IPS-11a (cell line): ENCODE data around the gene KRT77.
"Not testable (repeated sequence)": the region's sequence is repeated elsewhere in the genome, so short reads cannot be mapped to it uniquely, and the experiment has no call there.

Experiments used
- H3K4me3 ChIP-seq: one replicate; pipeline ENCODE4 v1.5.1; 2013; ENCODE audit warnings: low read depth, low read length, control low read depth

The KRT77 gene

GRCh38 chr12:52703424-52703823 lies at the start of gene KRT77:
TSS of gene KRT77 (minus strand) at chr12:52703524. CDS start at chr12:52703434, 90 bp downstream.
- no peak within 1 kb of the TSS for H3K4me3 ChIP-seq

GRCh38 chr12:52752516-52752915 lies 49.2 kb upstream of the KRT77 start:
- no peak overlapping the region for H3K4me3 ChIP-seq

DNA sequence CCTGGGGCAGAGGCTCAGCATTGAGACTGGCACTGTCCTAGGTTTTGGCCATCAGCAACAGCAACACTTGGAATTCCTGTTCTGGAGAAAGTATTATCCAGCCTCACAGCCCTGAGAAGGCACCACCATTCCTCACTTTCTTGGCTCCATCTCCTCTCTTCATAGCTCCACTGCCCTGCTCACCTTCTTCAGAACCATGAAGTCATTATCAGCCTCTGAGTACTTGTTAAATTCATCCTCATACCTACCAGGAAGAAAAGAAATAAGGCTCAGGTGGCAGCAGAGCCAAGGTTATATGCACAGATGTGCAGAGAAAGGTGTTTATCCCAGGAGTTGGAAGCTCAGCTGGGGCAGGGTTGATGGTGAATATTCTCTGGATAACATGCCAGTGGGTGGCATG lies 48.5 kb upstream of the KRT77 start:
- no peak overlapping the region for H3K4me3 ChIP-seq

GRCh38 chr12:52750532-52750931 lies 47.2 kb upstream of the KRT77 start:
- H3K4me3 ChIP-seq: not testable (repeated sequence)

- no peak overlapping the region for H3K4me3 ChIP-seq
These were observed 46.5 kb upstream of the KRT77 start for GRCh38 chr12:52749827-52750226.

- H3K4me3 ChIP-seq: no peak overlapping the region
These were observed 45.3 kb upstream of the KRT77 start for GRCh38 chr12:52748578-52748977.

- no peak overlapping the region for H3K4me3 ChIP-seq
These were observed 42.2 kb upstream of the KRT77 start for GRCh38 chr12:52745554-52745953.

GRCh38 chr12:52744493-52745156 lies 41.3 kb upstream of the KRT77 start:
- no peak overlapping the region for H3K4me3 ChIP-seq

DNA sequence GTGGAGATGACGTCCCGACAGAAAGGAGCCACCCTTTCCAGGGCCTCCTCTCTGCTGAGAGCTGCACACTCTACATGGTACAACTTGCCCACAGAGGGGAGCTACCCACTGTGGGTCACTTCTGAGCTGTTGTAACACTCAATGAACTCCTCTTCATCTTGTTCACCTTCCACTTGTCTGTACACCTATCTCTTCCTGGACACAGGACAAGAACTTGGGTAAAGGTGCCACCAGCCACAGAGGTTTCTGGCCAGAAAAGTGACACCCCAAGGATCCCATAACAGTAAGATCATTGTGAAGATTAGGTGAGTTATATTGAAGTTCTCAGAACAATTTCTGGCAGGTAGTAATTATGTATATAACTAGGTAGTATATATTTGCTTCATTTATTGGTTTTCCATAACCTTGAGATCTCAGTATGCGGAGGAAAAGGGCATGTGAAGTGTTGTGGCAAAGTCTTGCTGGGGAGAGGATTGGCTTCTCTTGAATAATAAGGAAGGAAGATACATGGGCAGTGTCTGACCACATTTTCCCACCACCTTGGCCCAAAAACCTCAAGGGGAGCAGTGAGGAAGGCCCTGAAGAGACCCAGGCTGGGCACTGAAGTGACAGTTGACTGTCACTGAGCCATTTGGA lies 39.6 kb upstream of the KRT77 start:
- no peak overlapping the region for H3K4me3 ChIP-seq

GRCh38 chr12:52742196-52742580 lies 38.9 kb upstream of the KRT77 start:
- no peak overlapping the region for H3K4me3 ChIP-seq

DNA sequence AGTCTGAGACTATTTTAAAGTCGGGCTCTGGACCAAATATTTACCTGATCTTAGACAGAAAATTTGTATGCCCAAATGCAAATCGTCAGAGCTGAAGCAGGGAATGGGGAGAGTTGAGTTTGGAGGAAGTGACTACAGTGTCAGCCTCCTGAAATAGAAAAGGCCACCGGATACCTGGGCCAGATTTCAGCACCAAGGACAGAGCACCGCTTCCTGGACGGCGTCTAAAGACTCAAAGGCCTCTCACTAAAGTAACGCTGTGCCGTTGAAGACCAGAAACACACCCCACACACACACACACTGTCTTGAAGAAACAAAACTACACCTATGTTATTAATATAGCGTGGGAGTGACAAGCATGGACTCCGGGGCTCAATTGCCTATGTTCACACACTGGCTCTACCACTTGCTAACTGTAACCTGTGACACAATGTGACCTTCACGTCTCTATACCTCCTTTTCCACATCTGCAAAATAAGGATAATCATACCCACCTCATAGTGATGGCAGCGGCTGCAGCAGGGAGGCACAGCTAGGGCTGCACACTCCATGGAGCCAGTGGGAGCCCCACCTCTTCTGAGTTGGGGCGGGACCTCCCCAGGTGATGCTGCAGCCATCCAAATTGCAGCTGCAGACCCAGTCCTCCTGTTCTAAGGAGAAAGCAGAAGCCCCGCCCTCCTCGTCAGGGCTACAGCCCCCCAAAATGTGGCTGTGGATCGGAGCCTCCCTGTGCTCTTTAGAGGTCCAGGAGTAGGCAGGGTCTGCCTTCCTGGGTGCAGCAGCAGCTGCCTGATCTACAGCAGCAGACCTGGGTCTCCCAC lies 38.3 kb upstream of the KRT77 start:
- no peak overlapping the region for H3K4me3 ChIP-seq

DNA sequence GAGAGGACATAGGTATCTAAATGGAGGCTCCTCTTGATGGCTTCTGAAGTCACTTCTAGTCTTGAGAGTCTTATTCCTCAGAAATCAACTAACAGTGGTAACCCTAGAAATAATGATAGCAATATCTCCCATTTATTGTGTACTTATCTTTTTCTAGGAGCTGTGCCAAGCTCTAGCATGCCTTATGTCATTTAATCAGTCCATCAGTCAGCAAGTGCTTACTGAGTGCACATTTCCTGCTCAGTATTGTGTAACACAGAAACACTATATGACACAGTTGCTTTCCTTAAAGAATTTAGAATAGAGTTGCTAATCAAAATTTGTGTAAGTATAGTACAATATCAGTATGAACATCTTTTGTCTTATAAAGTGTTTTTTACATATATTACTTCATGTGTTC lies 37.3 kb upstream of the KRT77 start:
- H3K4me3 ChIP-seq: no peak overlapping the region

GRCh38 chr12:52739963-52740362 lies 36.6 kb upstream of the KRT77 start:
- no peak overlapping the region for H3K4me3 ChIP-seq

DNA sequence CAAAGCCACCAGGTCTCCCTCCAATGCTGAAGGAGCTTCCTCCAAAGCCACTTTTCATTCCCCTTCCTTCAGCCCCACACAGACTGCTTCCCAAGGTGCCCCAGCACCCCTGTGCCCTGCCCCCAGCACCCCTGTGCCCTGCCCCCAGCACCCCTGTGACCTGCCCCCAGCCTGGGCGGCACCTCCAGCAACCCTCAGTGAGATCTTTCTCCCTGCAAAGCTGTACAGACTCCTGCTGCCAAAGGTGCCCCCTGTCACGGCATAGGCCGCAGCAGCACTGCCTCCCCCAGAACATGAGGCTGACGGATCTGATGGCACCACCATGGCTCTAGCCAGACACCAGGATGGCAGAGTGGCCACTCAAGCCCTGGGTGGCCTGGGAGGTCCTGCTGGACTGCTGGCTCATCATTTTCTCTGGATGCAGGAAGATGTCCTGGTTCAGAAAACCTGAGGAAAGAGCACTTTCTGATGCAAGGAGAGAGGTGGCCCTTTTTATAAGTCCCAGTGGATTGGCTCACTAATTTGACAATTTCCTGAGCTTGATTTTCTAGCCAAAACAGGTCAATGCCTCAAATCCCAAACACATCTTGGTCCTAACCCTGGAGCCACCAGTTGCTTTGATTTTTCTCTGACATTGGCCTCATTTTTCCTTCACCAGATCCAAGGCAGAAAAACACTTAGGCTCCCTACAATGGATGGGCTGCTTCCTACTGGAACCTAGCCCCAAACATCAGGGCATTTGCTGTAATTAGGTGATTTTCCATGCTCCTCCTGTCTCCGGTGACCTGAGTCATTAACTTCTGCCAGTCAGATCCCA lies 32.7 kb upstream of the KRT77 start:
- H3K4me3 ChIP-seq: no peak overlapping the region

GRCh38 chr12:52735106-52735505 lies 31.8 kb upstream of the KRT77 start:
- no peak overlapping the region for H3K4me3 ChIP-seq

DNA sequence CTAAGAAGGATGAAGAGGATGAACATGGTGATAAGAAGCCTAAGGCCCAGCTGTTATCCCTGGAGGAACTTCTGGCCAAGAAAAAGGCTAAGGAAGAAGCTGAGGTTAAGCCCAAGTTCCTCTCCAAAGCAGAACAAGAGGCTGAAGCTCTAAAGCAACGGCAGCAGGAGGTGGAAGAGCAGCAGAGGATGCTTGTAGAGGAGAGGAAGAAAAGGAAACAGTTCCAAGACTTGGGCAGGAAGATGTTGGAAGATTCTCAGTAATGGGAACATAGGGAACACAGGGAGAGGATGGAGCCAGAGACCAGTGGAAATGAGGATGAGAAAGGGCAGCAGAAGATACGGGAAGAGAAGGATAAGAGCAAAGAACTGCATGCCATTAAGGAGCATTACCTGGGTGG lies 27.5 kb upstream of the KRT77 start:
- no peak overlapping the region for H3K4me3 ChIP-seq

GRCh38 chr12:52730383-52730782 lies 27.1 kb upstream of the KRT77 start:
- H3K4me3 ChIP-seq: no peak overlapping the region

- no peak overlapping the region for H3K4me3 ChIP-seq
These were observed 25.8 kb upstream of the KRT77 start for GRCh38 chr12:52729147-52729546.

DNA sequence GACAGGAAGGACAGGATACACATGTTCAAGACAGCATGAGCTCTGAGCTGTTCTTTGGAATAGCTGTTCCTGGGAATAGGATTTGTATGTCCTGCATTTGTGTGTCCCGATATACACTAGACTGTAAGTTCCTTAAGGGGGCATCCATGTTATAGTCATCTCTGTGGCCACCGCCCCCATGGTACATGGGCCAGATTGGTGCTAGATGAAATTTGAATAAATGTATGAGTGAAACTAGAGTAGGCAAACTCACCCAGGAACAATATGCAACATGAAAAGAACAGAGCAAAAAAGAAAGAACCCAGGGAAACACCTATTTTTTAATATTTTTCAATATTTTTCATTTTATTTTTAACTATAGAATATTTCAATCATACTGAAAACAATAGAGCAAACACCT lies 25.1 kb upstream of the KRT77 start:
- H3K4me3 ChIP-seq: no peak overlapping the region

GRCh38 chr12:52727037-52727436 lies 23.7 kb upstream of the KRT77 start:
- H3K4me3 ChIP-seq: no peak overlapping the region

- H3K4me3 ChIP-seq: no peak overlapping the region
These were observed 23.1 kb upstream of the KRT77 start for GRCh38 chr12:52726451-52726850.
